ENCODE results near the gene SLC1A4.
"Not testable (repeated sequence)": the region's sequence is repeated elsewhere in the genome, so short reads cannot be mapped to it uniquely, and the experiment has no call there.

SLC1A4 gene

DNA sequence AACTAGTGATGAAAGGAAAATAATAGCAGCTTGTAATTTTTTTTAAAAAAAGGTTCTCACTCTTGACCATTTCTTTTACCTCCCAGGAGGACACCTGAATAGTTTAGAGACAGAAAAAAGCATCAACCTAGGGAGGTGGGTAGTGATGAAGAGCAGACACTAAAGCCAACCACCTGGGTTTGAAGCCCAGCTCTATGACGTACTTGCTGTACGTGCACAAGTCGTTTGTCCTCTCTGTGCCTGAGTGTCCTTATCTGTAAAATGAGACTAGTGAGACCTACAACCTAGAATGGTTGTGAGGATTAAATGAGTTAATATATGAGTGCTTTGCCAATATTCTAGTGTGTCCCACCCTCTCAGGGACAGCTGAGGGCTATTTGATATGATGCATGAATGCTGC is 5.8 kb downstream of the SLC1A4 start:
- no peak for DNase-seq

DNA sequence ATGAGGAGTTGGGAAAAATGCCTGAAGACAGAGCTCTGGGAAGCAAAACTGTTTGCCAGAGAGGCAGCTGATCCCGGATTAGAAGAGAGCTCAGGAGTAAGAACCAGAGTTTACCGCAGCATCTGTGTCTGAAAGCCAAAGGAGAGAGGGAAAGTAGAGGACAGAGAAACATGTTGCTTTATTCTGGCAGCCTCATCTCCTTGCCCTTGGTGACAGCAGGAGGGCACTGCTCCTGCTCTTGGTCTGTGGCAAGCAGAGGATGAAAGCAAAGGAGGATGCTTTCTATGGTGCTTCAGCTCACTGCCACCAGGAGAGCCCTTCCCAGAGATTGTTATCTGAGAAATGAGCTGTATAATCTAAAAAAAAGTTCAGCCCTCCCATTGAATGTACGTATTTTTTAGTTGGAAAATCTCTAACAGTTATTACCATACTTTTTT is 7.7 kb downstream of the SLC1A4 start:
- no peak for DNase-seq

DNA sequence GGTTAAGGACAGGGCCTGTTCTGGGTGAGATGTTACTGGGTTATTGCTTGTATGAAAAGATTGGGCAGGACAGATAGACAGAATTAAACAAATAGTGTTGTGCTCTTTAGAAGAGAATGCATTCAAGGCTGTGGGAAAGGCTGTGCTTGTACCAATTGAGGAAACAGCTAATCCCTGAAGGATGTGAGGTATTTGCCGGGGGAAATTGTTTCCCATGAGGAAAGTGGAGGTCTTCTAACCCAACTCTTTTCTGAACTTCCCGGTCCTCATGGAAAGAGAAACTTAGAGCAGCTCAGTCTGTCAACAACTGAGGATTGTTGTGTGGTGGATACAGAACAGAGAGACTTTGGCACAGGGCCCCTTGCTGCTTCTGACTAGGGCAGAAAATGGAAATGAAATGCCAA is 9.5 kb downstream of the SLC1A4 start:
- DNase-seq: no peak

DNA sequence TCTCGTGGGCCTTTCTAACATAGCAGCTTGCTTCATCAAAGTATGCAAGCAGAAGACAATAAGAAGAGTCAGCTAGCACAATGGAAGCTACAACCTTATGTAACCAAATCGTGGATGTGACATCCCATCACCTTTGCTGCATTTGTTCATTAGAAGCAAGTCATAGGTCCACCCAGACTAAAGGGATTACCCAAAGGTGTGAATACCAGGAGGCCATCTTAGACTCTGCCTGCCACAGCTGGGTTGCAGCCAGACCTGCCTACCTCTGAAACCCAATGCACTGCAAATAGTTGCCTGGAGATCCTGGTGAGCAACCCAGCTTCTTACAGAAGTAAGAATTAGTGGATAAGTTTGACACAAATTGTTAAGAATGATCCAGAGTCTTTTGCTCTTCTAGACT is 10.6 kb downstream of the SLC1A4 start:
- no peak for DNase-seq

DNA sequence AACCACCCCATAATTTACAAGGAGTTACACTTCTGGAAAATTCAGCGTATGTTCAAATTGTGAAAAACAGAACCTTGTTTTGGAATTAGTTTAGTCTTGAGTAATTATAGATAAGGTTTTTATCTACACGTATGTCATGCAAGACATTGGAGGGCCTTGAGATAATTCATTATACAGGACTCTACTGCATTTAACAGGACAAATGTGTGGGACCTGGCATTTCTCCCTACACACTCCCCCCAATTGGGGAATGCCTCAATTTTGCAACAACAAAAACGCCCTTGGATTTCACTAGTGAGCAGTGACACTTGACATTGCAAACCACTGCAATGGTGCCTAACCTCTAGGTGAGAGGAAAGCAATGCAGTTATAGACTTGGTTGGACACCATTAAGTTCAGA is 11.4 kb downstream of the SLC1A4 start:
- no peak for DNase-seq

DNA sequence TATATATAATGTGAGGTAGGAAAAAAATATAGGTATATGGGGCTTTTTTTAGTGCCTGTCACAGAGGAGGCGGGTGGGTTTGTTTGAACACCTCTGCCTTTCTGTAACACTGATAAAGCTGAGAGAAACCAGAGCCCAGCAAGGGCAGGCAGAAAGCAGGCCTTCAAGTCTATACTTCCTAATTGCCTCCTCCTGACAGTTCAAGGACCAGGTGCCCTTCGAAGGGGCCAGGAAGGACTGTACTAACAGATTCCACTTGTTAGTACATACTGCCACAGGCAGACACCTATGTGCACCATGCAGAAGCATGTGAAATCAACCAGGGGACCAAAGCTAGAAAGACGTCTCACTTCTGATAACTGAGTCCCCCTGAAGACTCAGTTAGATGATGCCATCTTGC is 13.8 kb downstream of the SLC1A4 start:
- no peak for DNase-seq

DNA sequence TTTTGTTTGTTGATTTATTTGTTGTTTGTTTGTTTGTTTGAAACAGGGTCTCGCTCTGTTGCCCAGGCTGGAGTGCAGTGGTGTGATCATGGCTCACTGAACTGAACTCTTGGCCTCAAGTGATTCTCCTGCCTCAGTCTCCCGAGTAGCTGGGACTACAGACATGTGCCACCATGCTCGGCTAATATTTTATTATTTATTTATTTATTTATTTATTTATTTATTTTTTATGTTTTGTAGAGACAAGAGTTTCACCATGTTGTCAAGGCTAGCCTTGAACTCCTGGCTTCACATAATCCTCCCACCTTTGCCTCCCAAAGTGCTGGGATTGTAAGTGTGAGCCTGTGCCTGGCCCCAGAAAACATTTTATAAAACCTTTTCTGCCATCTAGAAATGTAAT is 15.0 kb downstream of the SLC1A4 start:
- DNase-seq: not testable (repeated sequence)

DNA sequence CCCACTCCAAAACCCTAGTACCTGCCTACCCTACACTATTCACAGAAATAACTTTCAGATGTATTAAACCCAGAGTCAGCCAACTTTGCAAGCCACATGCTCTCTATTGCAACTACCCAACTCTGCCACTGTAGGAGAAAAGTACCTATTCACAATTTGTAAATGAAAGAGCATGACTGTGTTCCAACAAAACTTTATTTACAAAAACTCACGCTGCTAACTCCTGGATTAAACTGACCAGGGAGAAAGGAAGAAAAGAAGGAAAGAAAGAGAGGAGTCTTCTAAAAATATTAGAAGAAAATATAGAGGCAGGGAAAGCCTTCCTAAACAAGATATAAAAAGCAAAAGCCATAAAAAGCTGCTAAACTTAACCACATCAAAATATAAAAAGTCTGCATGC is 24.6 kb downstream of the SLC1A4 start:
- DNase-seq: no peak

DNA sequence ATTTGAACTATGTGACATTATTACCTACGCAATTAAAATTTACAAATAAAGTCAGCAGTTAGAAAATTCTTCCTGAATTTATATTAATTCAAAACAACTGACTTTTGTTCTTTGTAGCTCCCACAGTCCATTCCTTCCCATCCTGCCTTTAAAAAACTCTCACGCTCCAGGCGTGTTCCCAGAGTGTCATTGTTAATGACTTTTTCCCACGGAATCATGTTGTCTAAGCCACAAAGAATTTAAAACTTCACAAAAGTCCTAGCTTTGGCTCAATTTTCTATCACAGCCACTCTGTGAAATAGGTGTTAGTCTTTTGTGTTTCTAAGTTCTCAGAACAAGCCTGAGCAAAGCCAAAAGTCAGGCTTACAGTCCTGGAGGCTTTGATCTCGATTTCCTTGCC is 26.5 kb downstream of the SLC1A4 start:
- no peak for DNase-seq

DNA sequence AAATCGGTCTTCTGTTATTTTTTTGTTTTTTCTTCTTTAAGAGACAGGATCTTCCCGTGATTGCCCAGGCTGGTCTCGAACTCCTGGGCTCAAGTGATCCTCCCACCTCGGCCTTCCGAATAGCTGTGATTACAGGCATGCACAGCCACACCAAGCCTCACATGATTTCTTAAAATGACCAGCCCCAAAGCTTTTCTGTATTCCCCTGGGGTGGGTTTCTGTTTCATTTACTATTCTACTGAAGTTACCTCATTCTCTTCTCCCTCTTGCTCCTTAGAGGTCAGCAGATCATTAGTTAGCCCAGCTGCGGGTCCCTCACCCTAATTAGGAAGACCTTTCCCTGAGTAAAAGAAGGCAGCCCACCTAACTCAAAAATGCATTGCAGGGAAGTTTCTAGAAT is 27.6 kb downstream of the SLC1A4 start:
- DNase-seq: no peak

DNA sequence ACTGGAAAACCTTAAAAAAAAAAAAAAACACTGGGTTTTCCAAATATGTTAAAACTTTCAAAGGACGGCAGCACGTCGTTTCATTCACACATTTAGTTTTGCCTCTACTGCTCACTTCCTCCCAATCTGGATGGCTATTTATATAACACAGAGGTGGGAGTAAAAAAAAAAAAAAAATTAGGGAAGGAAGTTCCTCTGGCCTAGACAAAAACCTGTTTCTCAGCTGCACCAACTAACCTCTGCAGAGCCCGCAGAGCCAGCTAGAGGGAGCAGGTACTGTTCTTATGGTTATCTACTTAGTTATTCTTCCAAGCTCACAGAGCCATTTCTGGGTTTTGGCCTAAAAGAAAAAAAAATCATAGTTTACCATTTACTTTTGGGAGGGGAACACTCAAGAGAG is 28.1 kb downstream of the SLC1A4 start:
- no peak for DNase-seq

DNA sequence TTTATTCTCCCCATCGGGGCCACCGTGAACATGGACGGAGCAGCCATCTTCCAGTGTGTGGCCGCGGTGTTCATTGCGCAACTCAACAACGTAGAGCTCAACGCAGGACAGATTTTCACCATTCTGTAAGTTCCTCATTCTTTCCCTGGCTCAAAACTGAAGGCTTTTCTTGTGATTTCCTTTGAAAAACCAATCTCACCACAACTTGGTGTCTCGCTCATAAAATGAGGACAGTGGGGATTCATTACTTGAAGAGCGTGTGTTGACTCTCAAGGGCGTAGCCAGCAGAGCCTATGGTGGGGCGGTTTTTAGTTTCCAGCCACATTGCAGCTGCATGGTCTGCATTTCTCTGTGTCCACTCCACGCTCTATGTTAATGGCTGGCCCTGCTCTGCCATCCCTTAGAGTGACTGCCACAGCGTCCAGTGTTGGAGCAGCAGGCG is 29.0 kb downstream of the SLC1A4 start:
- no peak for DNase-seq

DNA sequence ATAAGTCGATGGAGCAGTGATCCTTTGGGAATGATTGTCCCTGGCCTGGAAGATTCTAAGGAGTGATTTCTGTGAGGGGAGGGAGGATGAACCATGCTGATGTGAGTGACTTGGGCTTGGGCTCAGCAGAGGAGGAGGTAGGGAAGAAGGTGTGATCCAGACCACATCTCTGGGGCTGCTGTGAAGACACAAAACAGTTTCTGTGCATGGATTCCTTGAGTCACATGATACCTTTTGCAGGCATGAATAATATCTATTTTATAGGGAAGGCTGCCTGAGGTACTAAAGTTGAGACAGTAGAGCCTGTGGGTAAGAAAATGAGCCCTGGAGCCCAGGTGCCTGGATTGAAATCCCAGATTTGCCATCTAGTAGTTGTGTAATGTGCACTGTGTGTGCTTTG is 29.8 kb downstream of the SLC1A4 start:
- DNase-seq: no peak

DNA sequence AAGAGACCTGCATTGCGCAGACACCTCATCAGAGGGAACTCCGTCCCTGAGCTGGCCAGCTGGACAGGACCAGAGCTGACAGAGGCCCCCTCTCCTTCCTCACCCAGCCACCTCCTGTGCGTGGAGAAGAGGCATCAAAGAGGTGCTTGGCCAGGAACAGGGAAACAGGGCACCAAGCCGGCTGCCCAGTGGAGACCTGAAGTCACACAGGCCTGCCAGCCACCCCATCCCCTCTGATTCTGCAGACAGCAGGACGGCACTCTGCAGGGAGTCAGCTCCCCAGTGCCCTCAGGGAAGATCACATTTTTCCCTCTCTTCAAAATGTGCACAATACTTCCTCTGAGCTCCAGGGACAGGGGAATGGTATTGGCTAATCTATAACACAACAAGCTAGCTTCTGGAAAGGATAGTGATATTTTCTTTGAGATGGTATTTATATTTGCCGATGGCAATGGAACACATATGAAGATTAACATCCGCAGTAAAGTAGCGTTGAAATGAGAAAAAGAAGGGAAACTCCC is 30.5 kb downstream of the SLC1A4 start:
- DNase-seq: no peak

DNA sequence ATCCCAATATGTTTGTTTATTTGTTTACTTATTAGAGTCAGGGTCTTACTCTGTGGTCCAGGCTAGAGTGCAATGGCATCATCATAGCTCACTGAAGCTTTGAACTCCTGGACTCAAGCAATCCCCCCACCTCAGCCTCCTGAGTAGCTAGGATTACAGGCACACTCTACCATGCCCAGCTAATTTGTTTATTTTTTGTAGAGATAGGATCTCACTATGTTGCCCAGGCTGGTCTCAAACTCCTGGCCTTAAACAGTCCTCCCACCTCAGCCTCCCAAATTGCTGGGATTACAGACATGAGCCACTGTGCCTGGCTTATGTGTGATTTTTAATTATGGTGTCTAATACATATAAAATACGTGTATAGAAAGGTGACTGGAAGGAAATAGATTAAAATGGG is 31.1 kb downstream of the SLC1A4 start:
- DNase-seq: not testable (repeated sequence)

DNA sequence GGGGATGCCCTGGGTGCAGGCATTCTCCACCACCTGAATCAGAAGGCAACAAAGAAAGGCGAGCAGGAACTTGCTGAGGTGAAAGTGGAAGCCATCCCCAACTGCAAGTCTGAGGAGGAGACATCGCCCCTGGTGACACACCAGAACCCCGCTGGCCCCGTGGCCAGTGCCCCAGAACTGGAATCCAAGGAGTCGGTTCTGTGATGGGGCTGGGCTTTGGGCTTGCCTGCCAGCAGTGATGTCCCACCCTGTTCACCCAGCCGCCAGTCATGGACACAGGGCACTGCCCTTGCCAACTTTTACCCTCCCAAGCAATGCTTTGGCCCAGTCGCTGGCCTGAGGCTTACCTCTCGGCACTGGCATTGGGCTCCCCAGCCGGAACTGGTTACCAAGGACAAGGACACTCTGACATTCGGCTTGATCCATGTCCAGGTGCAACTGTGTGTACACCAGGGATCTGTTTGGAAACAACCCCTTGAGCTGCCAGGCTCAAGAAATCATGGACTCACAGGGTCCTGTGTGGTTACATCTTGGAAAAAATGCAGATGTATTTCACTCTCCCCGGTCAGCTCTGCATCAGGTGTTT is 31.8 kb downstream of the SLC1A4 start:
- no peak for DNase-seq

DNA sequence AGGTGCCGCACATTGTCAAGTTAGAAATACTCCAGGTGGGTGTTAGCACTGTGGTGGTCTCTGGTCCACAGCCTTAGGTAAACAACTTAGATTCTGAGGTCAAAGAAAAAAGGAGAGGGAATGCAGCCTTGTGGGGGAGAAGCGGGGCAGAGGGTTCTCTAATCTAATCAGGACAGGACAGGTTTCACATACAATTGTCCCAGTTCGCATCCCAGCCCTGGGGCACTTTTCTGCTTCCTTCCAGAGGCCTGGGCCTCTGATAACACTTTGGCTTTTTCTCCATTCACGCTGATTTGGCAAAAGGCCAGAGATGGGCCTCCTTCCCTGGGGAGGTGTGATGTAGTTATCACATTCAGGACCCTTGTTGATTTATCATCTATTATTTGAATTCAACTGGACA is 32.5 kb downstream of the SLC1A4 start:
- no peak for DNase-seq

DNA sequence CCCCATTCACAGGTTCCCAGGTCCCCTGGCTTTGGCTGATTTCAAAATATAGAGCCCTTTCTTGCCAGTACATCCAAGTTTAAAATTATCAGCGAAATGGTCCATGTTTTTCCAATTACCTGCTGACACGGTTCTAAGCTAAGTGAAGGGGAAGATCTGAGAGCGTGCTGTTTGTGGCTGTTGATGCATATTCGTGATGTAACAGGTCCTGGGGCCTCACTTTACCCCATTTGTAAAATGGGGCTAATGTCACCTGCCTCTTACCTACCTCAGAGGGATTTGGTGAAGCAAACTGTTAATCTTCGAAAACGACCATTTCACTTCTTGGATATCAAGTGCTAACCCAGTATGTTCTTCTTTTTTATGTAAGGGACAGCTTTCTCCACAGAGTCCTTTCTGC is 33.0 kb downstream of the SLC1A4 start:
- DNase-seq: no peak

DNA sequence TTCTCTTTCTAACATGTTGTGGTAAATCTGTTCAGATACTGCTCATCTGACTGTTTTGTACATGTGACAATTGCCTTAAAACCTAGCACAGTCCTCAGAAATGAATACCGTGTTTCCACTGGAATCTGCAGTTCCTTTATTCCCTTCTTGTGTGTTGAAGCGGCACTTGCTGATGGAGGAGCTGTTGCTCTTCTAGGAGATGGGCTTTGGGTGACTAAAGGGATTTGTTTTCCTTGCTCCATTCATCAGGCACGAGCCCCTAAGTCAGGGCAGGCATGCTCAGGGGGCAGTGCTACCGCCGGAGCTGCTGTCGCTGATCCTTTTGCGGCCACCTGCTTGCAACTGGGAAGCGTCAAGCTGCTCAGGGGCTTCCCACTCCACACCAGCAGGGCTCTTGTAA is 34.5 kb downstream of the SLC1A4 start:
- DNase-seq: no peak

DNA sequence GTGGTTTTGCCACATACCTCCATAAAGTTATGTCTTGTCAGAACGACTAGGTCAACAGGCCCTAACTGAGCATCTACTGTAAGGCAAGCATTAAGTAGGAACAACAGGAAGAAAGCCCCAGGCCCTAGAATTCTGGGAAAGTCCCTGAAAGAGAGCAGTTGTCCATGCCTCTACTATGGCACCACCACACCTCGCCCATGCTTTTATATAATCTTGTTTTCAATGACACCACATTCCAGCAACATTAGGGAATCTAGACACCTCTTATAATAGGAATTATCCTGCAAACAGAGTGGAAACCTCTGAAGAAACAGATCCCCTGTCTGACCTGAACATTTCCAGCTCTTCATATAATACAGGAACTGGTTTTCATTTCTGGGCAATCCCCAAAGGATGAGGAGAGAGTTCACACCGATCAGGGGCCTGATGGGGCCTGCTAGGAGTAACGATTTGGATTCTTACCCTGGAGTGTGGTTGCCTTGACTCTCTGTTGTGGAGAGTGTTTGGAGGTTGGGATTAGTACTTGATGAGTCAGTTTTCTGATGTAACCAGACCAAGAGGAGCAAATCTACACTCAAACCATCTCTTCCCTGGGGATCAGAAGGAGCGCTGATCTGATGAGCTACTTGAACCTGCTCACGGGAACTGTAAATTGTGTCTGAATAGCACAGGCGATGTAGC is 35.1 kb downstream of the SLC1A4 start:
- no peak for DNase-seq

DNA sequence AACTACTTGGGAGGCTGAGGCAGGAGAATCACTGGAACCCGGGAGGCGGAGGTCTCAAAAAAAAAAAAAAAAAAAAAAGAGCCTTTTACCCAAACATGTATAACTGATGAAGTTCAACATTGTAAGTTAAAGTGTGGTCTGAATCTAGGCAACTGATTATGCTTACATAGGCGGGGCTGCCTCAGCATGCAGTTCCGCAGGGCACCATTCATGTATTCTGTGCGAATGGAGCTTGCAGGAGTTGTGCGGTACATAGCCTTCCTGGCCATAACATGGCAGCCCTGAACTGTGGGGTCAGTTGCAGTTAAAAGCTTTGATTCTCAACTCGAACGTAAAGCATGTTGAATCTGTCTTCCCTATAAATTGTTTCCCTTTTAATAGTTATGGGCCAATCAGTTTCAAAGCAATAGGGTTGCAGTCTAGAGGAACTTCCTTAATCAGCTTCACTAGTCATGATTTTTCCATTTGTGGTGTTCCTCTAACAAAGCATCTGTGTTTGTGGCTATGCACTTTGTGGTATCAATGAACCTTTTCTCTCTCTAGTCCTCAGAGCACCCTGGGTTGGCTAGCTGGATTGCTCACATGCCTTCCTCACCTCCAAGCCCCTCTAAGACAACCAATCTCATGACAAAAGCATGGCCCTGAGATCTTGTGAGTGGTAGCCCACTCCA is 36.4 kb downstream of the SLC1A4 start:
- DNase-seq: no peak

DNA sequence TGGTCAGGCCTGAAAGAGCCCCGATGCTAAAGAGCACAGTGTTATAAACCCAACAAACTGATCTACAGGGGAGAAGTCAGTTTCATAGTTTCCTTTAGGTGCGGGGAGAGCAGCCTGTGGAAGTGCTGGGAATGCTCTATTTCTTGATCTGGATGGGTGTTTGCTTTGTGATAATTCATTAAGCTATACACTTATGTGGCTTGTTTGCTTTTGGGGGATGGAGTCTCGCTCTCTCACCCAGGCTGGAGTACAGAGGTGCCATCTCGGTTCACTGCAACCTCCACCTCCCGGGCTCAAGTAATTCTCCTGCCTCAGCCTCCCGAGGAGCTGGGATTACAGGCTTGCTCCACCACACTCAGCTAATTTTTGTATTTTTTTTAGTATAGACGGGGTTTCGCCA is 37.0 kb downstream of the SLC1A4 start:
- DNase-seq: no peak

DNA sequence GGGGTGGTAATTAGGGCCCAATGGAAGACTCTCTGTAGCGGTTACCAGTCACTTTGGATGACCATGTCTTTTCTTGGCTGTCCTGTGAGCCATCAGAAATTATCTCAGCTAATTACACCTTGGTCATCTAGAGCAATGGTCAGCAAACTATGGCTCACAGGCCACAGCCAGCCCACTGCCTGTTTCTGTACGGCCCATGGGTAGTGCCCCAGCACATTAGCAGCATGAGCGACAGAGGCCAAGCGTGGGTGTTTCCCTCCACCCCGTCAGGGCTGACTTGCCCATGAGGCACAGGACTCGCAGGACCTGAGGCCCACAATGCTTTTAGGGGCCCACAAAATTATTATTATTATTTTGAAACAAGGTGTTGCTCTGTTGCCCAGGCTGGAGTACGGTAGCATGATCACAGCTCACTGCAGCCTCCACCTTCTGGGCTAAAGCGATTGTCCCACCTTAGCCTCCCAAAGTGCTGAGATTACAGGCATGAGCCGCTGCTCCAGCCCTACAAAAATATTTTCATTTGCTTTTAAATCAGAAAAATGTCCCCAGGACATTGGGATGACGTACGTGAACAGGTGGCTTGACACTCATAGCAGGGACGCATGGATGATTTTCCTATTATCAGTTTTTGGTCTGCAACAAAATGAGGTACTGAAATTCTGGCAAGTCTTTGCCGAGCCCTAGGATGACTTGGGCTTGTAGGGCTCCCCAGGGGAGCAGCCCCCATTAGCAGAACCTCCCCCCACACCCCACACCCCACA is 37.7 kb downstream of the SLC1A4 start:
- DNase-seq: no peak
